Measurements from ENCODE around the gene AFAP1.

The AFAP1 gene

GRCh38 chr4:7731437-7731836 lies 208.2 kb downstream of the AFAP1 start:
- TF ChIP-seq EZH2phosphoT487 (IDR thresholded peaks at IDR 0.05; ENCODE audit: borderline replicate concordance) (no peak), CTCF (conservative IDR thresholded peaks at IDR 0.05; ENCODE audit: low read length) (no peak)
- H3K9me3 ChIP-seq (ENCODE audit: insufficient read depth, low read depth, low read length) = peaks cover 11% of the 10 kb centered on the region; the same call in 1 of the 2 replicates

GRCh38 chr4:7727749-7728148 lies 211.9 kb downstream of the AFAP1 start:
- no peaks in the 10 kb centered on the region for H4K20me1 ChIP-seq (ENCODE audit: insufficient read depth, low read length, poor library complexity, severe bottlenecking)
- no peaks in the 10 kb centered on the region for H3K9me2 ChIP-seq (replicated peaks; ENCODE audit: low read depth, low read length)
- no peaks in the 10 kb centered on the region for H3F3A ChIP-seq (ENCODE audit: low read depth)
- H3K9ac ChIP-seq (ENCODE audit: low read depth, low read length, poor library complexity, severe bottlenecking) = no peak overlapping the region
- no peak for TF ChIP-seq CTCF (conservative IDR thresholded peaks at IDR 0.05; ENCODE audit: low read length)
- TF ChIP-seq EZH2phosphoT487 (IDR thresholded peaks at IDR 0.05; ENCODE audit: borderline replicate concordance) = no peak
- no peaks in the 10 kb centered on the region for H3K79me2 ChIP-seq (ENCODE audit: insufficient read depth, low read length)
- no peak overlapping the region for H3K4me2 ChIP-seq (ENCODE audit: low read depth, low read length, poor library complexity, severe bottlenecking)
- no peak overlapping the region for H2AFZ ChIP-seq (ENCODE audit: low read length)
- no peak overlapping the region for H3K4me3 ChIP-seq (ENCODE audit: low read length, poor library complexity, severe bottlenecking)
- H3K36me3 ChIP-seq (ENCODE audit: insufficient read depth, low read length) = no peaks in the 10 kb centered on the region
- H3K4me1 ChIP-seq (ENCODE audit: insufficient read depth, low read length, poor library complexity, severe bottlenecking) = no peaks in the 10 kb centered on the region
- H3K27me3 ChIP-seq (ENCODE audit: insufficient read depth, low read length, poor library complexity, severe bottlenecking) = no peaks in the 10 kb centered on the region
- peaks cover 16% of the 10 kb centered on the region; the same call in 1 of the 2 replicates for H3K9me3 ChIP-seq (ENCODE audit: insufficient read depth, low read depth, low read length)

More at GRCh38 chr4:7731437-7731836, 208.2 kb downstream of the AFAP1 start:
- H4K20me1 ChIP-seq (ENCODE audit: insufficient read depth, low read length, poor library complexity, severe bottlenecking) = no peaks in the 10 kb centered on the region
- no peaks in the 10 kb centered on the region for H3K27me3 ChIP-seq (ENCODE audit: insufficient read depth, low read length, poor library complexity, severe bottlenecking)
- no peaks in the 10 kb centered on the region for H3F3A ChIP-seq (ENCODE audit: low read depth)
- H3K4me2 ChIP-seq (ENCODE audit: low read depth, low read length, poor library complexity, severe bottlenecking) = no peak overlapping the region
- H2AFZ ChIP-seq (ENCODE audit: low read length) = no peak overlapping the region
- no peak overlapping the region for H3K4me3 ChIP-seq (ENCODE audit: low read length, poor library complexity, severe bottlenecking)
- H3K9ac ChIP-seq (ENCODE audit: low read depth, low read length, poor library complexity, severe bottlenecking) = no peak overlapping the region
- H3K9me2 ChIP-seq (replicated peaks; ENCODE audit: low read depth, low read length) = no peaks in the 10 kb centered on the region
- H3K36me3 ChIP-seq (ENCODE audit: insufficient read depth, low read length) = no peaks in the 10 kb centered on the region
- no peaks in the 10 kb centered on the region for H3K79me2 ChIP-seq (ENCODE audit: insufficient read depth, low read length)
- H3K4me1 ChIP-seq (ENCODE audit: insufficient read depth, low read length, poor library complexity, severe bottlenecking) = no peaks in the 10 kb centered on the region

- Histone ChIP-seq H3K4me2 (ENCODE audit: low read depth, low read length, poor library complexity, severe bottlenecking) (no peak overlapping the region), H3K9me3 (ENCODE audit: insufficient read depth, low read depth, low read length) (peaks cover 16% of the 10 kb centered on the region; the same call in 1 of the 2 replicates), H3K4me1 (ENCODE audit: insufficient read depth, low read length, poor library complexity, severe bottlenecking) (no peaks in the 10 kb centered on the region), H4K20me1 (ENCODE audit: insufficient read depth, low read length, poor library complexity, severe bottlenecking) (no peaks in the 10 kb centered on the region), H3F3A (ENCODE audit: low read depth) (no peaks in the 10 kb centered on the region), H3K9me2 (replicated peaks; ENCODE audit: low read depth, low read length) (no peaks in the 10 kb centered on the region), H3K4me3 (ENCODE audit: low read length, poor library complexity, severe bottlenecking) (no peak overlapping the region), H2AFZ (ENCODE audit: low read length) (no peak overlapping the region), H3K79me2 (ENCODE audit: insufficient read depth, low read length) (no peaks in the 10 kb centered on the region), H3K9ac (ENCODE audit: low read depth, low read length, poor library complexity, severe bottlenecking) (no peak overlapping the region), H3K36me3 (ENCODE audit: insufficient read depth, low read length) (no peaks in the 10 kb centered on the region), H3K27me3 (ENCODE audit: insufficient read depth, low read length, poor library complexity, severe bottlenecking) (no peaks in the 10 kb centered on the region)
- no peak for TF ChIP-seq EZH2phosphoT487 (IDR thresholded peaks at IDR 0.05; ENCODE audit: borderline replicate concordance)
- TF ChIP-seq CTCF (conservative IDR thresholded peaks at IDR 0.05; ENCODE audit: low read length) = no peak
These were observed 212.8 kb downstream of the AFAP1 start for GRCh38 chr4:7726665-7727413.

All from Loucy (cell line).